Activated naive CD8-positive, alpha-beta T cell (primary cell): ENCODE results near the gene ING5.

Source experiments
- H3K27ac Mint-ChIP-seq: one replicate; pipeline ENCODE4 v1.8.0; 2021; ENCODE audit warnings: mixed read lengths
- H3K27me3 Mint-ChIP-seq: one replicate; pipeline ENCODE4 v1.8.0; 2021; ENCODE audit warnings: mixed read lengths
- H3K36me3 Mint-ChIP-seq: one replicate; pipeline ENCODE4 v1.8.0; 2021; ENCODE audit warnings: mixed read lengths
- H3K4me1 Mint-ChIP-seq: one replicate; pipeline ENCODE4 v1.8.0; 2021; ENCODE audit warnings: low read depth, mixed read lengths
- H3K4me3 Mint-ChIP-seq: one replicate; pipeline ENCODE4 v1.8.0; 2021; ENCODE audit warnings: mild to moderate bottlenecking, mixed read lengths
- H3K9me3 Mint-ChIP-seq: one replicate; pipeline ENCODE4 v1.8.0; 2021; ENCODE audit warnings: low read depth, mixed read lengths

The ING5 gene

GRCh38 chr2:241680044-241680443, 21.8 kb upstream of the ING5 start:
- peaks cover 4% of the 10 kb centered on the region for H3K4me1 Mint-ChIP-seq
- no peak overlapping the region for H3K4me3 Mint-ChIP-seq
- no peaks in the 10 kb centered on the region for H3K36me3 Mint-ChIP-seq
- no peaks in the 10 kb centered on the region for H3K27me3 Mint-ChIP-seq
- no peaks in the 10 kb centered on the region for H3K9me3 Mint-ChIP-seq
- H3K27ac Mint-ChIP-seq: no peak overlapping the region

- Mint-ChIP-seq H3K36me3 (no peaks in the 10 kb centered on the region), H3K27ac (no peak overlapping the region), H3K9me3 (no peaks in the 10 kb centered on the region), H3K4me1 (peaks cover 8% of the 10 kb centered on the region), H3K4me3 (no peak overlapping the region), H3K27me3 (no peaks in the 10 kb centered on the region)
Measured at GRCh38 chr2:241680827-241681599, 20.8 kb upstream of the ING5 start.

GRCh38 chr2:241686324-241686649, 15.6 kb upstream of the ING5 start:
- no peaks in the 10 kb centered on the region for H3K27me3 Mint-ChIP-seq
- H3K4me1 Mint-ChIP-seq: peaks cover 17% of the 10 kb centered on the region
- peak overlapping the region; percentile 94 for H3K27ac Mint-ChIP-seq
- no peaks in the 10 kb centered on the region for H3K36me3 Mint-ChIP-seq
- H3K9me3 Mint-ChIP-seq: no peaks in the 10 kb centered on the region
- peak overlapping the region; percentile 94 for H3K4me3 Mint-ChIP-seq

GRCh38 chr2:241686650-241687425, 15.0 kb upstream of the ING5 start, which contains the start of gene DTYMK:
Gene DTYMK (minus strand): TSS chr2:241686815. CDS start chr2:241686783, 32 bp downstream.
- H3K4me3 Mint-ChIP-seq: peak within 1 kb of the TSS; percentile 96
- peak within 1 kb of the TSS; percentile 96 for H3K27ac Mint-ChIP-seq
- no peaks in the 10 kb centered on the region for H3K9me3 Mint-ChIP-seq
- H3K4me1 Mint-ChIP-seq: peaks cover 17% of the 10 kb centered on the region
- no peaks in the 10 kb centered on the region for H3K27me3 Mint-ChIP-seq
- H3K36me3 Mint-ChIP-seq: no peaks in the 10 kb centered on the region

GRCh38 chr2:241689306-241689705, 12.5 kb upstream of the ING5 start:
- no peak overlapping the region for H3K27ac Mint-ChIP-seq
- H3K4me3 Mint-ChIP-seq: peak overlapping the region; percentile 69
- no peaks in the 10 kb centered on the region for H3K27me3 Mint-ChIP-seq
- no peaks in the 10 kb centered on the region for H3K36me3 Mint-ChIP-seq
- no peaks in the 10 kb centered on the region for H3K9me3 Mint-ChIP-seq
- H3K4me1 Mint-ChIP-seq: peaks cover 15% of the 10 kb centered on the region

- Mint-ChIP-seq H3K27ac (no peak overlapping the region), H3K36me3 (no peaks in the 10 kb centered on the region)
Measured at GRCh38 chr2:241690202-241690717, 11.6 kb upstream of the ING5 start.

GRCh38 chr2:241692448-241692847, 9.4 kb upstream of the ING5 start:
- no peaks in the 10 kb centered on the region for H3K9me3 Mint-ChIP-seq
- H3K36me3 Mint-ChIP-seq: peaks cover 3% of the 10 kb centered on the region
- peaks cover 8% of the 10 kb centered on the region for H3K4me1 Mint-ChIP-seq
- H3K27me3 Mint-ChIP-seq: no peaks in the 10 kb centered on the region
- no peak overlapping the region for H3K4me3 Mint-ChIP-seq
- H3K27ac Mint-ChIP-seq: peak overlapping the region; percentile 72

More at GRCh38 chr2:241690202-241690717, 11.6 kb upstream of the ING5 start:
- no peaks in the 10 kb centered on the region for H3K9me3 Mint-ChIP-seq
- no peak overlapping the region for H3K4me3 Mint-ChIP-seq
- H3K27me3 Mint-ChIP-seq: no peaks in the 10 kb centered on the region
- peaks cover 13% of the 10 kb centered on the region for H3K4me1 Mint-ChIP-seq

- Mint-ChIP-seq H3K4me1 (peaks cover 12% of the 10 kb centered on the region), H3K9me3 (no peaks in the 10 kb centered on the region), H3K4me3 (no peak overlapping the region), H3K27ac (no peak overlapping the region), H3K36me3 (peaks cover 3% of the 10 kb centered on the region), H3K27me3 (no peaks in the 10 kb centered on the region)
Measured at GRCh38 chr2:241695651-241696050, 6.2 kb upstream of the ING5 start.

GRCh38 chr2:241701149-241701398, 765 bp upstream of the ING5 start:
- Mint-ChIP-seq H3K9me3 (no peaks in the 10 kb centered on the region), H3K36me3 (peaks cover 3% of the 10 kb centered on the region), H3K27me3 (no peaks in the 10 kb centered on the region), H3K27ac (peak overlapping the region; percentile 97), H3K4me1 (peaks cover 25% of the 10 kb centered on the region), H3K4me3 (peak overlapping the region; percentile 93)

GRCh38 chr2:241702155-241703031, 554 bp downstream of the ING5 start:
- Mint-ChIP-seq H3K36me3 (peaks cover 7% of the 10 kb centered on the region), H3K4me3 (peak overlapping the region; percentile 89), H3K4me1 (peaks cover 25% of the 10 kb centered on the region), H3K27ac (peak overlapping the region; percentile 88), H3K27me3 (no peaks in the 10 kb centered on the region), H3K9me3 (no peaks in the 10 kb centered on the region)

GRCh38 chr2:241703032-241703604, 1.3 kb downstream of the ING5 start:
- peak overlapping the region; percentile 88 for H3K27ac Mint-ChIP-seq
- peaks cover 25% of the 10 kb centered on the region for H3K4me1 Mint-ChIP-seq
- H3K36me3 Mint-ChIP-seq: peaks cover 7% of the 10 kb centered on the region
- H3K9me3 Mint-ChIP-seq: no peaks in the 10 kb centered on the region
- H3K27me3 Mint-ChIP-seq: no peaks in the 10 kb centered on the region
- H3K4me3 Mint-ChIP-seq: peak overlapping the region; percentile 89

GRCh38 chr2:241706537-241706936, 4.7 kb downstream of the ING5 start:
- H3K27ac Mint-ChIP-seq: no peak overlapping the region
- H3K4me1 Mint-ChIP-seq: peaks cover 10% of the 10 kb centered on the region
- no peaks in the 10 kb centered on the region for H3K27me3 Mint-ChIP-seq
- H3K36me3 Mint-ChIP-seq: peaks cover 10% of the 10 kb centered on the region
- no peak overlapping the region for H3K4me3 Mint-ChIP-seq
- H3K9me3 Mint-ChIP-seq: no peaks in the 10 kb centered on the region

GRCh38 chr2:241708879-241709278, 7.0 kb downstream of the ING5 start:
- Mint-ChIP-seq H3K27me3 (no peaks in the 10 kb centered on the region), H3K27ac (no peak overlapping the region), H3K9me3 (no peaks in the 10 kb centered on the region), H3K36me3 (peaks cover 11% of the 10 kb centered on the region), H3K4me3 (no peak overlapping the region), H3K4me1 (peaks cover 2% of the 10 kb centered on the region)

- H3K4me1 Mint-ChIP-seq: peaks cover 2% of the 10 kb centered on the region
- peaks cover 2% of the 10 kb centered on the region for H3K36me3 Mint-ChIP-seq
- H3K4me3 Mint-ChIP-seq: no peak overlapping the region
- H3K27ac Mint-ChIP-seq: no peak overlapping the region
- no peaks in the 10 kb centered on the region for H3K27me3 Mint-ChIP-seq
- no peaks in the 10 kb centered on the region for H3K9me3 Mint-ChIP-seq
Measured at GRCh38 chr2:241719093-241719492, 17.3 kb downstream of the ING5 start.
